ENCODE measurements around the gene VPS37B. TPM values are rescaled to one million over a fixed set of nuclear protein-coding genes. Genes with fewer than 3 reads are reported as not detected.

Gene VPS37B
- total and polyA plus RNA-seq, 2 of the 8 experiments (the other 6 are each of a cell fraction or from before 2014, with no cell fraction given): 11.9 to 15.7 TPM

GRCh38 chr12:122853582-122854245 lies 42.2 kb downstream of the VPS37B start (continued):
- no peak for TF ChIP-seq CHD7 (IDR thresholded peaks at IDR 0.05; ENCODE audit: insufficient replicate concordance, low read length)
- no peak for TF ChIP-seq E2F6 (IDR thresholded peaks at IDR 0.05)
- no peak for TF ChIP-seq SIN3A (conservative IDR thresholded peaks at IDR 0.05 in 1 of 2, IDR thresholded peaks at IDR 0.05 in 1 of 2; ENCODE audit: low read depth in 1 of 2, low read length in 2 of 2)
- TF ChIP-seq SP4 (IDR thresholded peaks at IDR 0.05; ENCODE audit: low read length): no peak
- TF ChIP-seq HDAC2 (IDR thresholded peaks at IDR 0.05; ENCODE audit: borderline replicate concordance in 1 of 2, low read depth in 2 of 2, low read length in 2 of 2): no peak
- no peak for TF ChIP-seq GABPA (IDR thresholded peaks at IDR 0.05; ENCODE audit: borderline replicate concordance, insufficient read depth, low read length)
- TF ChIP-seq SIX5 (IDR thresholded peaks at IDR 0.05; ENCODE audit: low read depth, low read length): no peak
- TF ChIP-seq BACH1 (IDR thresholded peaks at IDR 0.05; ENCODE audit: low read length): no peak
- no peak for TF ChIP-seq BCL11A (IDR thresholded peaks at IDR 0.05; ENCODE audit: low read depth in 2 of 2, low read length in 2 of 2)
- no peak for TF ChIP-seq TAF1 (IDR thresholded peaks at IDR 0.05; ENCODE audit: low read depth, low read length)

All from H1 (cell line).